Adrenal gland (tissue), 5 donors: Measurements from ENCODE around the gene STK25.

Experiments used
- CTCF ChIP-seq, 6 experiments: fragments of 450-650 bp in 4 of 6; fragments of 200-600 bp in 2 of 6; sonication (generic) in 1 of 6; IDR thresholded peaks; 1 replicate in 5 of 6; 2 replicates in 1 of 6; pipeline versions ENCODE4 v1.5.1 to v1.8.0; 2016 to 2021; ENCODE audit warnings: antibody characterized with exemption in 6 of 6, mild to moderate bottlenecking in 2 of 6, moderate library complexity in 1 of 6
- POLR2A ChIP-seq, 2 donors: fragments of 450-650 bp; IDR thresholded peaks; one replicate each; pipeline ENCODE4 v1.6.1; 2017; ENCODE audit warnings: antibody characterized with exemption in 2 of 2, mild to moderate bottlenecking in 2 of 2, moderate library complexity in 1 of 2
- donor health status: DM: no; HTN: no; CAD: no.

- TF ChIP-seq CTCF (IDR thresholded peaks at IDR 0.05), result no peak
- no peak for TF ChIP-seq POLR2A (IDR thresholded peaks at IDR 0.05)
Observed at GRCh38 chr2:241503776-241504392, 4.5 kb downstream of the STK25 start.
